Posterior cingulate gyrus (tissue), 11 donors: ENCODE measurements around the gene AHRR.
"Not testable (repeated sequence)": the region's sequence is repeated elsewhere in the genome, so short reads cannot be mapped to it uniquely, and the experiment has no call there.

Experiments
- DNase-seq, 10 donors: peaks; one replicate each; pipeline versions ENCODE4 v3.0.0 to v3.0.0-alpha.2; 2020 to 2021; ENCODE audit warnings: mixed read lengths in 3 of 10
- intact Hi-C: fragments of 100-400 bp; cut with DNase I; formaldehyde crosslinking; loops from one replicate; pipeline ENCODE4 v1.15.1; 2023

Gene AHRR

DNA sequence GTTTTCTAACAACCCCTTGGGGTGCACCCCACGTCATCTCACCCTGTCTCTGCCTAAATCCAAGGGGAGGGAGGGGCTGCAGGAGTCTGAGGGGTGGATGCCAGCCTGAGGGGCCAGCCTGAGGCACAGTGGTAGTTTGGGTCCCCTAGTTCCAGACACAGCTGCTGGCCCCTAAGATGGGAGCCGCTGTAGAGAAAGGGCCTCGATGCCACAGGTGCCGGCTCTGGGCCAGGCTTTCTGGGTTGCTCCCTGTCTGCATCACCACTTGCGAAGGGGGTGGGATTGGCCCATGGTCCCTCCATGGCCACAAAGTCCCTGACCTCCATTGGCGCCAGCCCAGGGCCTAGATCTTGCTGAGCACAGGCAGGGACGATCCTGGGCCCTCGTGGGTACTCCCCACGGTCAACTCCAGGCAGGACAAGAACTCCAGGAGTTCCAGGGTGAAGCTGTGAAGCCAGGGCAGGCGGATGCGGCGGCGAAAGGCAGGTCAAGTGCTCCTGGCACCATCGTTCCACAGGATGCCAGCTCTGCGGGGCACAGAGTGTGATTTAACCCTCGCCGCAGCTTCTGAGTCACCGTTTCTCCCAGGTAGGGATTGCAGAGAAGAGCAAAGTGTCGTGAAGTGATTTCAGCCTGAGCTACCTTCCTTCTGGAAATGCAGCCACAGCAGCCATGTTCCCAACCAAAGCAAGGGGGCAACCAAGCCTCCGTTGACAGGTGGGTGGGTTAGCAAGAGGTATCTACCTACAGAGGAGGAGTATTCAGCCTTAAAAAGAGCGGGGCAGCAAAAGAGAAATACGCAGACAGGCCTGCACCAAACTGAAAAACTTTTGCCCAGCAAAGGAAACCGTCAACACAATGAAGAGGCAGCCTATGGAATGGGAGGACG is 79.9 kb downstream of the AHRR start:
- intact Hi-C loops, result no loop called here
- DNase-seq, result peak in 1 of 10 donors; percentile 83

DNA sequence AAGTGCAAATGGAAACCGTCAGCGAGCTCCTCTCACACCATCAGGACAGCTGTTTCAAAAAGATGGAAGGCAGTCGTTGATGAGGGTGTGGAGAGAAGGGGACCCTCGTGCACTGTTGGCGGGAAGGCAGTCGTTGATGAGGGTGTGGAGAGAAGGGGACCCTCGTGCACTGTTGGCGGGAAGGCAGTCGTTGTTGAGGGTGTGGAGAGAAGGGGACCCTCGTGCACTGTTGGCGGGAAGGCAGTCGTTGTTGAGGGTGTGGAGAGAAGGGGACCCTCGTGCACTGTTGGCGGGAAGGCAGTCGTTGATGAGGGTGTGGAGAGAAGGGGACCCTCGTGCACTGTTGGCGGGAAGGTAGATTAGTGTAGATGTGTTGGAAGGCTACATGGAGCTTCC is 80.7 kb downstream of the AHRR start:
- intact Hi-C loops, result not testable (repeated sequence)
- peak in 1 of 10 donors; percentile 1 for DNase-seq

DNA sequence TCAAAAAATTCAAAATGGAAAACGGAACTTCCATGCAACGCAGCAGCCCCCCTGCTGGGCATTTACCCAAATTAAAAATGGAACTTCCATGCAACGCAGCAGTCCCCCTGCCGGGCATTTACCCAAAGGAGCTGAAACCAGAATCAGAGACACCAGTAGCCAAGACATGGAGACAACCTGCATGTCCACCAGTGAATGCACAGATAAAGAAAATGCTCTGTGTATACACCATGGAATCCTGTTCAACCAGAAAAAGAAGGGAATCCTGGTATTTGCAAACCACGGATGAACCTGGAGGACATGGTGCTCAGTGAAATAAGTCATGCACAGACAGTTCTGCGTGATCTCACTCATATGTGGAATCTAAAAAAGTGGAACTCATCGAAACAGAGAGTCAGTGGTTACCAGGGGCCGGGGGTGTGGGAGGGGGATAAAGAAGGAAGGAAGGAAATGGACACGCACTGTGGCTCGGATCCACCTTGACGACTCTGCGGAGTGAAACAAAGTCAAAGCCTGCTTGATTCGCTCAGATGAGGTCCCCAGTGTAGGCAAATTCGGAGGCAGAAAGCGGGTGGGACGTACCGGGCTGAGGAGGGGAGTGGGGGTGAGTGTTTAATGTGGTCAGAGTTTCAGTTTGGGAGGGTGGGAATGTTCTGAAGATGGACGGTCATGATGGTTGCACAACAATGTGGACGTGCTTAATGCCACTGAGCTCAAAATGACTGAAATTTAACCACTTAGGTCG is 81.3 kb downstream of the AHRR start:
- peak in 1 of 10 donors; percentile 33 for DNase-seq
- intact Hi-C loops, result no loop called here

DNA sequence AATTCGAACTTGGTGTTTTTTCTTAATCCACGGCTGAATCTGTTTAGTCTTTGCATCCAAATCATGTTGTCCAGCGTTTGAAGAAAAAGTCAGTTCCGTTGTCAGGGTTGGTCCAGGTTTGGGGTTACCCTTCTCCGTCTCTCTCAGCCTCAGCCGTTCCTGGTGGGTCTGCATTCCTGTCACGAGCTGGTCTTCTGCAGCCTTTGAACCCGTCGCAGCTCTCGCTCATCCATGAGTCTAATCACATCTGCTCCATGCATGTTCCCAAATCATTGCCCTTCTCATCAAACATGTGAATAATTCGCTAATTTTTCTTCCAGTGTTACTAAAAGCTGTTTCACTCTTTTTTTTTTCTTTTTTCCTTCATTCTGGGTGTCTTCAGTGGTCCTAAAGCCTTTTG is 82.5 kb downstream of the AHRR start:
- intact Hi-C loops, result no loop called here
- DNase-seq, result peak in 1 of 10 donors; percentile 4

- DNase-seq, result peak in 3 of 10 donors; percentile 67 to 81 (median 71)
- intact Hi-C loops, result no loop called here
These were observed 83.2 kb downstream of the AHRR start for GRCh38 chr5:404666-405241.

- DNase-seq, result peak in 1 of 10 donors; percentile 27
These were observed 83.9 kb downstream of the AHRR start for GRCh38 chr5:405421-405820.

GRCh38 chr5:406041-406440 is 84.5 kb downstream of the AHRR start:
- intact Hi-C loops, result no loop called here
- peak in 1 of 10 donors; percentile 11 for DNase-seq

More at GRCh38 chr5:405421-405820, 83.9 kb downstream of the AHRR start:
- intact Hi-C loops, result no loop called here

GRCh38 chr5:407051-407450 is 85.5 kb downstream of the AHRR start:
- no peak for DNase-seq
- intact Hi-C loops, result no loop called here

DNA sequence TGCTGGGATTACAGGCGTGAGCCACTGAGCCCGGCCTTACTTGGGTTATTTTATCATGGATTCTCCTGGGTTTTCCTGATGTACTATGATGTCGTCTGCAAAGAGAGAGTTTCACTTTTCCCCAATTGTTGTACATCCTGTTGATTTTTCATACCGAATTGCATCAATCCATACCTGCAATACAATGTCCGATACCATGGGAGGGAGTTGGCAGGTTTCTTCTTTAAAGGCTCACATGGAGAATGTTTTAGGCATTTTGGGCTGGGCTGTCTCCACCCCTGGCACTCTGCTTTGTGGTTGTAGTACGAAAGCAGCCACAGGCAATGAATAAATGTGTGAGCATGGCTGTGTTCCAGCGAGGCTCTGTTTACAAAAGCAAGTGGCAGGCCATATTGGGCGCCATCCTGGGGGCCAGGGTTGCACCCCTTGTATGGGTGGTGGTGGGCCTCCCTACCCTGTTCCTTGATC is 86.3 kb downstream of the AHRR start:
- peak in 1 of 10 donors; percentile 36 for DNase-seq
- intact Hi-C loops, result no loop called here

- no peak for DNase-seq
- intact Hi-C loops, result no loop called here
These were observed 89.5 kb downstream of the AHRR start for GRCh38 chr5:410911-411517.

DNA sequence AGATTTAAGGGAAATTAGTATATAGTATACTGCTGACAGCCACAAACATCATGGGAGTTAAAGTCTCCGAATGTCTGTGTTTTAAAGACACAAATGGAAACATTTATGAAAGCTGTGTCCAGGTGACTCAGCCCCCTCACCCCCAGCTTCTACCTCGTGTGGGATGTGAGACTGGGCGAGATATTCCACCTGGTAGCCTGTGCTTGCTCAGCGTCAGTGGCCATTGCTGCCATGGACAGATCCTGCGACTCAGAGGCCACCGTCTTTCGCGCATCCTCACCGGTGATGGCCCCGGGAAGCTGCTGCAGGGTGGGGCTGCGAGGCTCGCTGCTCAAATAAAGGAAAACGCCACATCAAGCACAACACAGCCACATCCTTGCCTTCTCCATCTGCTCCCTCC is 90.2 kb downstream of the AHRR start:
- DNase-seq, result peak in 3 of 10 donors; percentile 0 to 59 (median 41)
- intact Hi-C loops, result no loop called here

DNA sequence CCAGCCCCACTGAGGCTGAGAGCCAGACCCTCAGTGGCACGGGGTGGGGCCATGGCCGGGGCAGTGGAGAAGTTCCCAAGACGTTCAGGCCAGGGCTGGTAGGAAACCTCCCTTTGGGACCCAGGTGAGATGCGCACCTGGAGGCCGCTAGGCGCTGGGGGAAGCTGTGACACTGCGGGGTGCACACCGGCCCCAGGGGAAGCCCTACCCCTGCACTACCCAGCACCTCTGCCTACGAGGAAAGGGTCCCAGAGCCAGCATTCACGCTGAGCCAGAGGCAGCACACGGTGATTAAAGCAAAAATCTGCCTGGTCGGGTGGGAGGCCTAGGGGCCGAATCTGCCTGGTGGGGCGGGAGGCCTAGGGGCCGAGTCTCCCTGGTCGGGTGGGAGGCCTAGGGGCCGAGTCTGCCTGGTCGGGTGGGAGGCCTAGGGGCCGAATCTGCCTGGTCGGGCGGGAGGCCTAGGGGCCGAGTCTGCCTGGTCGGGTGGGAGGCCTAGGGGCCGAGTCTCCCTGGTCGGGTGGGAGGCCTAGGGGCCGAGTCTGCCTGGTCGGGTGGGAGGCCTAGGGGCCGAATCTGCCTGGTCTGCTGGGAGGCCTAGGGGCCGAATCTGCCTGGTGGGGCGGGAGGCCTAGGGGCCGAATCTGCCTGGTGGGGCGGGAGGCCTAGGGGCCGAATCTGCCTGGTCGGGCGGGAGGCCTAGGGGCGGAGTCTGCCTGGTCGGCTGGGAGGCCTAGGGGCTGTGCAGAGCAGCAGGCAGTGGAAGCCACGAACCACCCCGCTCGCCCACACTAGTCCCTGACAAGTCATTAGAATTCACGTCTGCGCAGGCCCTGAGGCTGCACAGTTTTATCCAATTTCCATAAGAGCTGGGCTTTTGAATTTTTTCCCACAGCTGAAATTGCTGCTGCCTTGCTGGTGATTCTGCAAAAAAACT is 93.7 kb downstream of the AHRR start:
- intact Hi-C loops, result not testable (repeated sequence)
- peak in 6 of 10 donors; percentile 15 to 73 (median 66) for DNase-seq

DNA sequence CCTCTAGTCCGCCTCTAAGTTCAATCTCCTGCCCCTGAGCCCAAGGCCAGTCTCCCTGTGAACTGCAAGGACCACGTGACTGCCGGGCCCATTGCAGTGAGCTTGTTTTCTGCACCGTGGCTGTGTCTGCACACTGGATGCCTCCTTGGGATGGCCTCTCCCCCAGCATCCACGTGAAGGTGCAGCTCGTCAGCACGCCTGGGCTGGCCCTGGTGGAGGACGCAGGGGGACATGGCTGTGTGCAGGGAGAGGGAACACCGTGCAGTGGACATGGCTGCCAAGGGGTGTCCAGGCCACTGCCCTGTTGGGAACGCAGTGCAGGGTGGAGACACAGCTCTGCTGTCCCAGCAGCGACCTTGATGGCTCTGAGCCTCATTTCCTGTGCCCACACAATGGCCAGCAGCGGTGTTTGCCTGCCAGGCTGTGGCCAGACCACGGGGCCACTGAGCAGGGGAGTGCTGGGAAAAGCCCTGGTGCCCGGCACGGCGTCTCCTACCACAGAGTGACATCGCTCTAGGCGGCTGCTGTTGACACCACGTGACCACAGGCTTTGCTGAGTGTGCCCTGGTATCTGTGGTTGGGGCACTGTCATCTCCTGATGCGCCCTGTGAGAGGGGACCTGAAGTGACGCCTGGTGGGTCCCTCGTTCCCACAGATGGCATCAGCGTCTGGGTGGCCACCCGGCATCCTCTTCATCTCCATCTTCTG is 94.6 kb downstream of the AHRR start:
- peak in 4 of 10 donors; percentile 5 to 75 (median 40) for DNase-seq

DNA sequence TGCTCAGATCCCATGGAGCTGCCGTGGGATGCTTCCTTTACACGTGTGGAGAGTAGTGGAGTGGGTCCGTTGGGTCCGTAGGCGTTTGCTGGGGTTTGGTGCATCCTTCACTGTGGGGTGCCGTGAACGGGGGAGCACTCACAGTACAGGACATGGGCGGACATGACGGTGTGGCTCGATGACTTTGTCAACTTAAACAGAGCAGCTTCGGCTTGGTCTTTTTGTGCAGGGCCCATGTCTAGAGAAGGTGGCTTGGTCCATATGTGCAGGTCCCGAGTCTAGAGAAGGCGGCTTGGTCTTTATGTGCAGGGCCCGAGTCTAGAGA is 95.1 kb downstream of the AHRR start:
- intact Hi-C loops, result no loop called here
- DNase-seq, result peak in 3 of 10 donors; percentile 7 to 50 (median 13)

More for the DNA sequence above, 94.6 kb downstream of the AHRR start:
- intact Hi-C loops, result no loop called here

DNA sequence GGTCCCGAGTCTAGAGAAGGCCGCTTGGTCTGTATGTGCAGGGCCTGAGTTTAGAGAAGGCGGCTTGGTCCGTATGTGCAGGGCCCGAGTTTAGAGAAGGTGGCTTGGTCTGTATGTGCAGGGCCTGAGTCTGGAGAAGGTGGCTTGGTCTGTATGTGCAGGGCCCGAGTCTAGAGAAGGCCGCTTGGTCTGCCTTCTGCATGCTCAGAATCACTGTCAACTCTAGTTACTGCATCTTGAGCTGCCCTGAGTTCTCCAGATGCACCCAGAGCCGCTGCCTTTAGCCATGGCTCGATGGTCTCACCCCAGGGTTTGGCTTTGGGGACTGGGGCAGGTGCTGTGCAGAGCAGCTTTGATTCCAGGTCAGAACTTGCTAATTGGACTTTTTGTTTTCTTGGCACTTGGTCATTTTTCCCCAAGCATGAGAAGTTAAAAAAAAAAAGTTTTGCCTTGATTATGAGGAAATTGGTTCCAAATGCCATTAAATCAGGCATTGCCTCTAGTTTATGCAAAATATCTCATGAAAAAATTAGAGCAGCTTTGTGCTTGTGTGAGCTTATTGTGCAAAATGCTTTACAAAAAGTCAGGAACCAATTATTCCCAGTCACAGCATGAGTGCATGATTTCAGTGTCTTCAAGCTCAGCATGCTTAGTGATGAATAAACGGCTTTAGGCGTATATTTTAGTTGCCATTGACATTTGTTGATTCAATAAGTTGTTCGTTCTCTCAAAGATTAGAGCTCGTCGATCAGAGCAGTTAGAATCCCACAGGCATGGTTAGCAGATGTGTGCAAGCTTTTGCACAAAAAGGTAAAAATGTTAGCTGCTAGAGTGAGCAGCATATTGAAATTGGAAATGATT is 96.0 kb downstream of the AHRR start:
- intact Hi-C loops, result no loop called here
- DNase-seq, result peak in 2 of 10 donors; percentile 2 to 59

DNA sequence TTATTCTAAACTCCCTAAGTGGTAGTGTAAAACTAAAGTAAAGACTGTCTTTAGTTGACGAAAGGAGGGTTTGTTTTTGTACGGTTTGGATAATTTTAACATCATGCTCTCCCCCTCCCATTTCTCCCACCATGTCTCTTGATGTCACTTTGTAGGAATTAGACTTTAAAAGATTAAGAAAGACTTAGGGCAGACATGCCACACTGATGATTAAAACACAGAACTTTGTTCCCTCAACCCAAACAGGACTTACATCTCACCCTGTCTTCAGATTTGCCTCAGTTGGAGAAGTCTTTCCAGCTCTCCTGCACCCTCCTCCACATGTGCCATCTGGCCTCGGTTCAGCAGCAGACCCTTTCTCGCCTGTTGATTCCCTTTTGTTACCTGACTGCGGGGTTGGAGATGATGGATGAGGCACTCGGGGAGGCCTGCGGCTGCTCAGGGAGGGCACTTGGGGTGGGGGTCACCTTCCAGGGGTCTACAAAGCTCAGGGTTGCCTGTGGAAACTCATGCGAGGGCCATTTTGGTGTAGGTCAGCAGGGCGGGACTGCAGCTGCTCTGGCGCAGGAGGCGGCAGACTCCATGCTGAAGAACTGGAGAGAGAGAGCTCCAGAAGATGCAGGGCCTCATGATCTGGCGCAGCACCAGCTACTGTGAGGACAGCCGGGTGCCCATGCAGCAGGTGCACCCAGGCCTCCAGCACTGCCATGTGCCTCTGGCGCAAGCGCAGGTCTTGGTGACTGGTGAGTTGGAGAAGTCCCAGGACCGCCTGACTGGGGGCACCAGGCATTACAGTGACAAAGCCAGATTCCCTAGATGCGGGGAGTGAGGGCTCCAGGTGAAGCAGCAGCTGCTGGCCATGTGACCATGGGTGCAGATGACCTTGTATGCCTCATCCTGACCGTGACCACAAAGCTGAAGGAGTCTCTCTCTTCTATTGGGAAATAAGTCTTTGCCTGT is 96.9 kb downstream of the AHRR start:
- peak in 3 of 10 donors; percentile 8 to 85 (median 11) for DNase-seq
- intact Hi-C loops, result no loop called here

DNA sequence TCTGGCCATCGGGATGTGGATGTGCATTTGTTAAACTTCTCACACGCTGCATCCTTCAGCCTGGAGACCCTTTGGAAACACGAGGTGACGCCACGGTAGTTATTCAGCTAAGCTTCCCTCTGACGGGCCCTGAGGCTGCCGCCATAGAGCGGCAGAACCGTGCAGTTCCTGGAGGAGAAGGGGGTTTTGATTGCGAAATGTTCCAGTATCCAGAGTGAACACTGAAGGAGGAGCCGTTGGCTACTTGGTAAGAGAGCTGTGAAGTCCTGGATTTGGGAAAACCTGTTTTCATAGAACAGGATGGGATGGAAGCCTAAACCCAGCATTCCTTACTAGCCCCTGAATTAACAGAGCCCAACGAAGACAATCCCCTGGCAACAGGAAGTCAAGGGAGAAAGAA is 98.5 kb downstream of the AHRR start:
- DNase-seq, result peak in 1 of 10 donors; percentile 16
- intact Hi-C loops, result no loop called here
